H1 (cell line): Measurements from ENCODE around the gene HTR3D.

Experiments
- CTCF ChIP-seq, 3 experiments: IDR thresholded peaks; 1 replicate in 2 of 3; 2 replicates in 1 of 3; pipeline versions ENCODE4 v1.5.1 to v1.6.1; 2011; ENCODE audit warnings: low read length in 3 of 3, mild to moderate bottlenecking in 3 of 3, inconsistent platforms in 2 of 3, low read depth in 1 of 3, moderate library complexity in 1 of 3; ENCODE audit not compliant: insufficient read depth in 1 of 3; ENCODE audit errors: control extremely low read depth in 1 of 3
- EP300 ChIP-seq, 2 experiments: IDR thresholded peaks; 1 replicate in 1 of 2; 2 replicates in 1 of 2; pipeline ENCODE4 v1.6.1; 2011 to 2012; ENCODE audit warnings: low read depth in 2 of 2, low read length in 2 of 2, mild to moderate bottlenecking in 2 of 2, borderline replicate concordance in 1 of 2, inconsistent platforms in 1 of 2, moderate library complexity in 1 of 2
- PHF8 ChIP-seq: fragments of 200-600 bp; sonication (generic); conservative IDR thresholded peaks from 2 replicates; pipeline ENCODE4 v1.7.1; 2012; ENCODE audit warnings: low read depth, mild to moderate bottlenecking, inconsistent platforms, low read length, moderate library complexity
- SRF ChIP-seq: IDR thresholded peaks from 2 replicates; pipeline ENCODE4 v1.6.1; 2011; ENCODE audit warnings: mild to moderate bottlenecking, low read depth, low read length, moderate library complexity
- TEAD4 ChIP-seq: IDR thresholded peaks from 2 replicates; pipeline ENCODE4 v1.6.1; 2012; ENCODE audit warnings: low read depth, low read length, inconsistent platforms, mixed read lengths
- YY1 ChIP-seq: IDR thresholded peaks from 2 replicates; pipeline ENCODE4 v1.6.1; 2011; ENCODE audit warnings: low read depth, mild to moderate bottlenecking, low read length

- TF ChIP-seq CTCF (IDR thresholded peaks at IDR 0.05; ENCODE audit: control extremely low read depth in 1 of 3, insufficient read depth in 1 of 3, low read depth in 1 of 3, low read length in 3 of 3): no peak
- TF ChIP-seq SRF: no peak
- no peak for TF ChIP-seq TEAD4
- no peak for TF ChIP-seq YY1
- no peak for TF ChIP-seq EP300 (IDR thresholded peaks at IDR 0.05; ENCODE audit: borderline replicate concordance in 1 of 2, low read depth in 2 of 2, low read length in 2 of 2)
- no peak for TF ChIP-seq PHF8
Measured at GRCh38 chr3:184068344-184068743, 36.8 kb downstream of the HTR3D start.
